HG03103 (cell line): ENCODE results near the gene MYL6B.
"Not testable (repeated sequence)": the region's sequence is repeated elsewhere in the genome, so short reads cannot be mapped to it uniquely, and the experiment has no call there.

Experiments used
- ATAC-seq: cut with Tn5 transposase; IDR thresholded peaks from one replicate; pipeline ENCODE4 v1.9.1; 2021; ENCODE audit warnings: low read depth; ENCODE audit not compliant: unreplicated experiment

MYL6B gene

GRCh38 chr12:56163533-56164344 is 11.4 kb downstream of the MYL6B start:
- no peak for ATAC-seq

GRCh38 chr12:56164345-56164729 is 11.9 kb downstream of the MYL6B start:
- no peak for ATAC-seq

GRCh38 chr12:56165369-56165768 is 13.0 kb downstream of the MYL6B start:
- ATAC-seq: no peak

- no peak for ATAC-seq
Measured at GRCh38 chr12:56169229-56169759, 16.9 kb downstream of the MYL6B start.

- ATAC-seq: no peak
Measured at GRCh38 chr12:56172839-56173238, 20.5 kb downstream of the MYL6B start.

GRCh38 chr12:56178347-56178746 is 26.0 kb downstream of the MYL6B start:
- ATAC-seq: no peak

- no peak for ATAC-seq
Measured at GRCh38 chr12:56186957-56187356, 34.6 kb downstream of the MYL6B start.

GRCh38 chr12:56188131-56188777 is 35.9 kb downstream of the MYL6B start:
- no peak for ATAC-seq

- no peak for ATAC-seq
Measured at GRCh38 chr12:56188778-56189098, 36.4 kb downstream of the MYL6B start.

GRCh38 chr12:56189099-56189917 is 36.9 kb downstream of the MYL6B start, which contains the start of gene SMARCC2:
Gene SMARCC2, minus strand, starts transcription at chr12:56189483. Its CDS starts 22 bp downstream, at chr12:56189461.
- peak; percentile 71 for ATAC-seq

- peak; percentile 34 for ATAC-seq
Measured at GRCh38 chr12:56189918-56190694, 37.7 kb downstream of the MYL6B start.

GRCh38 chr12:56190695-56191155 is 38.3 kb downstream of the MYL6B start:
- no peak for ATAC-seq

GRCh38 chr12:56192582-56192981 is 40.2 kb downstream of the MYL6B start:
- no peak for ATAC-seq

GRCh38 chr12:56193025-56193578 is 40.7 kb downstream of the MYL6B start:
- ATAC-seq: no peak

GRCh38 chr12:56196818-56197550 is 44.6 kb downstream of the MYL6B start:
- ATAC-seq: not testable (repeated sequence)

- no peak for ATAC-seq
Measured at GRCh38 chr12:56197921-56198635, 45.7 kb downstream of the MYL6B start.

GRCh38 chr12:56198836-56199235 is 46.4 kb downstream of the MYL6B start:
- ATAC-seq: no peak

GRCh38 chr12:56202366-56202765 is 50.0 kb downstream of the MYL6B start:
- no peak for ATAC-seq

- ATAC-seq: no peak
Measured at GRCh38 chr12:56202838-56203237, 50.5 kb downstream of the MYL6B start.
